ENCODE measurements around the gene DHRS9.
"Not testable (repeated sequence)": the region's sequence is repeated elsewhere in the genome, so short reads cannot be mapped to it uniquely, and the experiment has no call there.

DHRS9 gene

GRCh38 chr2:169136428-169136827, 67.1 kb downstream of the DHRS9 start:
- DNase-seq (ENCODE audit: low read depth in 2 of 2): not testable (repeated sequence)

DNA sequence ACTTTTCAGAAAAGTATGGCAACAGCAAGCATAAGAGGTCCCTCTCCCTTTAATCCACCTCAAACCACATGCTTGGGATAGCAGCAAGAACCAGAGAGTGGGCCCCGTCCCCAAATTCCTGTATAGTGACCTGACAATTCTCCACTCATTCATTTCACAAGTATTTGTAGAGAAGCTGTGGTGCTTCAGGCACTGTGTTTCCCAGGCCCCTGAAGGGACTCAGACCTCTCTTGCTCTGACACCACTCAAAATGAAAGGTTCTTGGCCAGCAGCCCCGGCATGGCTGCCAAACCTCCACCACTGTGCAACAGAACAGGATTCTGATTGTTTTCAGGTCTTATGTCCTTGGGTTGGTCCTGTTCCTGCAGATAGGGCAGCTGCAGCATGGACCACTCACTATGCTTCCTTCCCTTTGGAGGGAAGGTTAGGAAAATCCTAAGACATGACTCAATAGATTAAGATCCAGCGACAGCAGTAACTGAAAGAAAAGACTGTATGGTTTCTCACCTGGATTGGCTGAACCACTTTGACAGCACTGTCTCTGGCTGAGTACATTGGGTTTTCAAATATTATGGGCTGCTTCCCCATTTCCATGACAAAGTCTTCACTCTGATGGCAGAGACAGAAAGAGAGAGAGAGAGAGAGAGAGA, 67.6 kb downstream of the DHRS9 start:
- no peak for DNase-seq (ENCODE audit: low read depth in 2 of 2)

DNA sequence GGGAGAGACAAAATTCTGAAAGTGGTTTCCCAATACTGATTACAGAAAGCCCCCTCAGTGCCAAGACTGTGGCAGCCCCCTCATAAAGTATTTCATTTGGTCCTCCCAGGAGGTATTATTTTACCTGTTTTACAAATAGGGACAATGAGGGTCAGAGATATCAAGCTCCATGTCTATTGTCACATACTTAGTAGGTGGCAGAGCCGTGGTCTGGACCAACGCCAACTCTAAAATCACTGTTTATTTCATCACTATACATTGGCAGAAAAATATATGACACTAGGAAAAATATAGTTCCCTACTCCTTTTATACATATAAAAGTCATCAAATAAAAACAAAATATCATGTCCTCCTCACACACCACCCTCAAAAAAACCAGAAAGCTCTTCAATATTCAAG, 68.6 kb downstream of the DHRS9 start:
- no peak for DNase-seq (ENCODE audit: low read depth in 2 of 2)

DNA sequence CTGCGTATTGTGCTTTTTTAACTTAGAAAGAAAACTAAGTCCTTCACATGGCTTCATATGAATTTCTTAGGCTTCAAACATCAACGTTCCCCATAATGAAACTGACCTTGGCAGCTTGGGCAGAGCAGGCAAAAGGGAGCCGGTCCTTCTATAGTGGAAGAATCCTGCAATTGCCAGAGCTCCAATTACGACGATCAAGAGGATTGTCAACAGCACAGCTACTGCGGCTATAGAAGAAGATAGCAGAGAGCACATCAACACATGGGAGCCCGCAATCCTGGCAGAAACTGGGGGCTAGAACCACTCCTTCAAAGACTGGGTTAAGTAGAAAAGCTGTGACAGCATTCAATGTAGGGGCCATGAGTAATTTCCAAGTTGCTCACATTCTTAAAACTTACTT, 69.8 kb downstream of the DHRS9 start:
- DNase-seq (ENCODE audit: low read depth in 2 of 2): no peak

GRCh38 chr2:169139993-169140767, 70.8 kb downstream of the DHRS9 start:
- no peak for DNase-seq (ENCODE audit: low read depth in 2 of 2)

- DNase-seq (ENCODE audit: low read depth in 2 of 2): peak; percentile 50 to 53
Observed at GRCh38 chr2:169141713-169142352, 72.5 kb downstream of the DHRS9 start.

DNA sequence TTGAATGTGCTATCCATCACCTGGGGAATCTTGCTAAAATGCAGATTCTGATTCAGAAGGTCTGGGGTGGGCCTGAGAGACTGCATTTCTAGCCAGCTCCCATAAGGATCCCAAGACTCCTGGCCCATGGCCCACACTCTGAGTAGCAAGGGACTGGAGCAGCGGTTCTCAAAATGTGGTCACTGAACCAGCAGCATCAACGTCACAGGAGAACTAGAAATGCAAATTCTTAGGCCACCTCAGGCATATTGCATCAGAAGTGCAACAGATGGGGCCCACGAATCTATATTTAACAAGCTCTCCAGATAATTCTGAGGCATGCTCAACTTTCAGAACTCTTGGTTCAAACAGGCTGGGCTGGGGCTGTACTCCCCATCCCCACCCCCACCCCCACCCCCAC, 74.6 kb downstream of the DHRS9 start:
- no peak for DNase-seq (ENCODE audit: low read depth in 2 of 2)
